ENCODE data around the gene STXBP5. TPM values are rescaled to one million over a fixed set of nuclear protein-coding genes. Genes with fewer than 3 reads are reported as not detected.

The STXBP5 gene
- total and polyA plus RNA-seq, 2 of the 13 experiments (the other 11 are each of a cell fraction or from before 2014, with no cell fraction given) = 8.8 to 19.4 TPM

DNA sequence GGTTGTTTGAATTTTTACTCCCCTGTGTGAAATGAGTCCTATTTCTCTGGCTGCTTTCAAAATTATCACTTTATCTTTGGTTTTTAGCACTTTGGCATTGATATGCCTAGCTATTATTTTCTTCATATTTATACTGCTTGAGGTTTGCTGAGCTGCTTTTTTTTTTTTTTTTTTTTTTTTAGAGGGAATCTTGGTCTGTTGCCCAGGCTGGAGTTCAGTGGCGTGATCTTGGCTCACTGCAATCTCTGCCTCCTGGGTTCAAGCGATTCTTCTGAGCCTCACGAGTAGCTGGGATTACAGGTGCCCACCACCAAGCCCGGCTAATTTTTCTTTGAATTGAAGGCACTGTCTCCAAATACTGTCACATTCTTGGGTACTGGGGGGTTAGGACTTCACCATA, 40.6 kb downstream of the STXBP5 start:
- H3K9ac ChIP-seq (ENCODE audit: insufficient read depth, low read depth, low read length) = no peak overlapping the region
- TF ChIP-seq CENPT (CRISPR knock-in tag; IDR thresholded peaks at IDR 0.05; ENCODE audit: low read depth) (no peak), NFRKB (IDR thresholded peaks at IDR 0.05) (no peak), ZNF792 (CRISPR knock-in tag; IDR thresholded peaks at IDR 0.05) (no peak), KLF15 (CRISPR knock-in tag; IDR thresholded peaks at IDR 0.05; ENCODE audit: borderline replicate concordance) (no peak), WIZ (CRISPR knock-in tag; IDR thresholded peaks at IDR 0.05) (no peak), NR2F2 (IDR thresholded peaks at IDR 0.05; ENCODE audit: borderline replicate concordance, low read depth) (no peak), SRSF9 (IDR thresholded peaks at IDR 0.05; ENCODE audit: borderline replicate concordance, insufficient read depth, low read depth, low read length, poor library complexity, severe bottlenecking) (no peak), GATA4 (IDR thresholded peaks at IDR 0.05; ENCODE audit: borderline replicate concordance, low read depth) (no peak), NFE2L1 (CRISPR knock-in tag; IDR thresholded peaks at IDR 0.05; ENCODE audit: borderline replicate concordance) (no peak), GTF3A (CRISPR knock-in tag; conservative IDR thresholded peaks at IDR 0.05) (no peak), ZSCAN12 (CRISPR knock-in tag; IDR thresholded peaks at IDR 0.05) (no peak), ZNF709 (CRISPR knock-in tag; IDR thresholded peaks at IDR 0.05) (no peak), GRHL1 (CRISPR knock-in tag; conservative IDR thresholded peaks at IDR 0.05) (no peak), ZNF367 (CRISPR knock-in tag; IDR thresholded peaks at IDR 0.05; ENCODE audit: borderline replicate concordance) (no peak), ZUFSP (CRISPR knock-in tag; IDR thresholded peaks at IDR 0.05; ENCODE audit: borderline replicate concordance) (no peak), SATB2 (CRISPR knock-in tag; IDR thresholded peaks at IDR 0.05) (no peak)
- TF ChIP-seq, protein P1, sequence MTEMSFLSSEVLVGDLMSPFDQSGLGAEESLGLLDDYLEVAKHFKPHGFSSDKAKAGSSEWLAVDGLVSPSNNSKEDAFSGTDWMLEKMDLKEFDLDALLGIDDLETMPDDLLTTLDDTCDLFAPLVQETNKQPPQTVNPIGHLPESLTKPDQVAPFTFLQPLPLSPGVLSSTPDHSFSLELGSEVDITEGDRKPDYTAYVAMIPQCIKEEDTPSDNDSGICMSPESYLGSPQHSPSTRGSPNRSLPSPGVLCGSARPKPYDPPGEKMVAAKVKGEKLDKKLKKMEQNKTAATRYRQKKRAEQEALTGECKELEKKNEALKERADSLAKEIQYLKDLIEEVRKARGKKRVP (CRISPR knock-in tag; IDR thresholded peaks at IDR 0.05) = no peak
- TF ChIP-seq, protein P2, sequence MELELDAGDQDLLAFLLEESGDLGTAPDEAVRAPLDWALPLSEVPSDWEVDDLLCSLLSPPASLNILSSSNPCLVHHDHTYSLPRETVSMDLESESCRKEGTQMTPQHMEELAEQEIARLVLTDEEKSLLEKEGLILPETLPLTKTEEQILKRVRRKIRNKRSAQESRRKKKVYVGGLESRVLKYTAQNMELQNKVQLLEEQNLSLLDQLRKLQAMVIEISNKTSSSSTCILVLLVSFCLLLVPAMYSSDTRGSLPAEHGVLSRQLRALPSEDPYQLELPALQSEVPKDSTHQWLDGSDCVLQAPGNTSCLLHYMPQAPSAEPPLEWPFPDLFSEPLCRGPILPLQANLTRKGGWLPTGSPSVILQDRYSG (CRISPR knock-in tag; IDR thresholded peaks at IDR 0.05) = no peak
- no peak for DNase-seq (ENCODE audit: low spot score)
- ATAC-seq = no peak
- ChIA-PET CTCF (ENCODE audit: low intra/inter-chr PET ratio, low total read pairs) (no interaction called here), POLR2A (no interaction called here)
- no peak overlapping the region for H2AFZ ChIP-seq (ENCODE audit: low read length)
- FAIRE-seq = no peak
- no TSS peak for BruUV-seq (replicated peaks)
- no peak overlapping the region for H3K4me2 ChIP-seq (ENCODE audit: low read depth, low read length)
- no peak overlapping the region for H3K27ac ChIP-seq (ENCODE audit: extremely low read length, insufficient read depth, low read length)
- no peaks in the 10 kb centered on the region for H4K20me1 ChIP-seq (ENCODE audit: insufficient read depth, low read length)
- 86% methylated on average over 4 of the region's 4 CpGs for WGBS (ENCODE audit: low lambda C conversion rate)
- in situ Hi-C loops (cut with HindIII; ENCODE audit: extremely low pct_ligation_motif_present, low pct_unique_long_range_greater_than_20kb) (no loop called here), intact Hi-C loops (cut with micrococcal nuclease; ENCODE audit: unreplicated experiment) (no loop called here)
- H3K36me3 ChIP-seq (replicated peaks in 1 of 2; ENCODE audit: control insufficient read depth in 1 of 2, insufficient read depth in 2 of 2, low read length in 2 of 2) = peaks cover 2 to 9% of the 10 kb centered on the region in 2 experiments; a peak in 1 of 5 replicates
- no peaks in the 10 kb centered on the region for H3K79me2 ChIP-seq (ENCODE audit: insufficient read depth, low read length)
- no peak overlapping the region for H3K4me3 ChIP-seq (replicated peaks in 1 of 3; ENCODE audit: insufficient read depth in 1 of 3, low read depth in 2 of 3, low read length in 3 of 3)
- H3K27me3 ChIP-seq (ENCODE audit: control insufficient read depth in 1 of 2, insufficient read depth in 2 of 2, low read length in 2 of 2) = no peaks in the 10 kb centered on the region
- H3K9me3 ChIP-seq (ENCODE audit: low read length) = no peaks in the 10 kb centered on the region
- H3K4me1 ChIP-seq (ENCODE audit: insufficient read depth, low read length) = no peaks in the 10 kb centered on the region
